Muscle of arm (tissue), 12 donors: Measurements from ENCODE around the gene ZNF507. TPM values are rescaled to one million over a fixed set of nuclear protein-coding genes. Genes with fewer than 3 reads are reported as not detected.

Experiments
- DNase-seq: peaks from one replicate; pipeline ENCODE4 v3.0.0-alpha.2; 2013
- polyA plus RNA-seq, 12 donors: library from polyadenylated mRNA; unstranded; fragments of 120-200 nt; gene quantifications; one replicate each; pipeline ENCODE4 v1.2.1, GENCODE V29; 2013; ENCODE audit not compliant: insufficient read length in 12 of 12

Gene ZNF507
- polyA plus RNA-seq, 12 donors: 15.8 to 24.6 (median 18.1) TPM; not detected in 1

GRCh38 chr19:32337084-32337808, 8.2 kb upstream of the ZNF507 start:
- no peak for DNase-seq

GRCh38 chr19:32339423-32339822, 6.0 kb upstream of the ZNF507 start:
- DNase-seq: no peak

GRCh38 chr19:32339988-32340874, 5.2 kb upstream of the ZNF507 start:
- DNase-seq: no peak

GRCh38 chr19:32342695-32343094, 2.7 kb upstream of the ZNF507 start:
- DNase-seq: no peak

GRCh38 chr19:32343550-32344262, 1.7 kb upstream of the ZNF507 start:
- no peak for DNase-seq

- no peak for DNase-seq
Observed at GRCh38 chr19:32346901-32347300, 1.5 kb downstream of the ZNF507 start.

GRCh38 chr19:32347573-32347972, 2.2 kb downstream of the ZNF507 start:
- DNase-seq: no peak

- no peak for DNase-seq
Observed at GRCh38 chr19:32349051-32349450, 3.6 kb downstream of the ZNF507 start.

- DNase-seq: no peak
Observed at GRCh38 chr19:32349724-32350470, 4.5 kb downstream of the ZNF507 start.

GRCh38 chr19:32350471-32350865, 5.1 kb downstream of the ZNF507 start:
- DNase-seq: no peak

GRCh38 chr19:32350987-32351348, 5.6 kb downstream of the ZNF507 start:
- no peak for DNase-seq

GRCh38 chr19:32352241-32352630, 6.8 kb downstream of the ZNF507 start:
- DNase-seq: no peak

GRCh38 chr19:32354345-32354744, 8.9 kb downstream of the ZNF507 start:
- no peak for DNase-seq

GRCh38 chr19:32355309-32355708, 9.9 kb downstream of the ZNF507 start:
- no peak for DNase-seq

- no peak for DNase-seq
Observed at GRCh38 chr19:32357720-32358119, 12.3 kb downstream of the ZNF507 start.

- DNase-seq: no peak
Observed at GRCh38 chr19:32358321-32358720, 12.9 kb downstream of the ZNF507 start.

- DNase-seq: no peak
Observed at GRCh38 chr19:32359581-32359980, 14.2 kb downstream of the ZNF507 start.

GRCh38 chr19:32361574-32362317, 16.3 kb downstream of the ZNF507 start:
- DNase-seq: no peak

GRCh38 chr19:32362318-32362691, 16.9 kb downstream of the ZNF507 start:
- DNase-seq: no peak

- no peak for DNase-seq
Observed at GRCh38 chr19:32363175-32363574, 17.8 kb downstream of the ZNF507 start.

GRCh38 chr19:32363632-32364031, 18.2 kb downstream of the ZNF507 start:
- DNase-seq: no peak
